ENCODE results near the gene NUDT16.

Gene NUDT16

GRCh38 chr3:131361464-131362421 lies 19.8 kb upstream of the NUDT16 start:
- POLR2A ChIA-PET, result no interaction called here

GRCh38 chr3:131363275-131363674 lies 18.3 kb upstream of the NUDT16 start:
- H3K9me3 ChIP-seq (ENCODE audit: control insufficient read depth, insufficient read depth, low read depth, low read length), result no peaks in the 10 kb centered on the region
- no peaks in the 10 kb centered on the region for H3K4me1 ChIP-seq (ENCODE audit: control insufficient read depth, insufficient read depth, low read length)
- H3K27ac ChIP-seq (ENCODE audit: extremely low read depth, low read depth, low read length), result no peak overlapping the region
- TF ChIP-seq ZNF18 (tag by site-specific recombination; IDR thresholded peaks at IDR 0.05) (no peak), PATZ1 (tag by site-specific recombination; IDR thresholded peaks at IDR 0.05) (no peak), PRDM4 (tag by site-specific recombination; IDR thresholded peaks at IDR 0.05) (no peak), ZNF416 (tag by site-specific recombination; IDR thresholded peaks at IDR 0.05) (no peak), ZBTB48 (tag by site-specific recombination; IDR thresholded peaks at IDR 0.05) (no peak), ZNF155 (tag by site-specific recombination; IDR thresholded peaks at IDR 0.05) (no peak), PBX3 (CRISPR knock-in tag; IDR thresholded peaks at IDR 0.05) (no peak), ZBTB26 (tag by site-specific recombination; optimal IDR thresholded peaks at IDR 0.05) (no peak)
- H3K36me3 ChIP-seq (ENCODE audit: control insufficient read depth in 2 of 2, insufficient read depth in 1 of 2, low read length in 2 of 2), result no peaks in the 10 kb centered on the region
- no peak overlapping the region for H3K4me3 ChIP-seq (ENCODE audit: low read depth, low read length)
- ChIA-PET POLR2A (no interaction called here), CTCF (no interaction called here)

More at GRCh38 chr3:131361464-131362421, 19.8 kb upstream of the NUDT16 start:
- Histone ChIP-seq H3K9me3 (ENCODE audit: control insufficient read depth, insufficient read depth, low read depth, low read length) (no peaks in the 10 kb centered on the region), H3K4me1 (ENCODE audit: control insufficient read depth, insufficient read depth, low read length) (no peaks in the 10 kb centered on the region), H3K36me3 (ENCODE audit: control insufficient read depth in 2 of 2, insufficient read depth in 1 of 2, low read length in 2 of 2) (no peaks in the 10 kb centered on the region), H3K4me3 (ENCODE audit: low read depth, low read length) (no peak overlapping the region), H3K27ac (ENCODE audit: extremely low read depth, low read depth, low read length) (no peak overlapping the region)
- TF ChIP-seq ZNF335 (tag by site-specific recombination; conservative IDR thresholded peaks at IDR 0.05), result no peak
- TF ChIP-seq ZNF433 (tag by site-specific recombination; IDR thresholded peaks at IDR 0.05; ENCODE audit: low read depth), result no peak
- TF ChIP-seq GLI4 (tag by site-specific recombination; IDR thresholded peaks at IDR 0.05), result no peak
- TF ChIP-seq ZNF10 (tag by site-specific recombination; IDR thresholded peaks at IDR 0.05), result no peak
- no peak for TF ChIP-seq ZNF341 (tag by site-specific recombination; IDR thresholded peaks at IDR 0.05; ENCODE audit: low read depth)
- no peak for TF ChIP-seq ZNF596 (tag by site-specific recombination; IDR thresholded peaks at IDR 0.05)
- TF ChIP-seq BCL11A (tag by site-specific recombination; IDR thresholded peaks at IDR 0.05; ENCODE audit: low read depth), result no peak
- no peak for TF ChIP-seq BCL11B (tag by site-specific recombination; IDR thresholded peaks at IDR 0.05; ENCODE audit: low read depth)
- TF ChIP-seq ZNF184 (tag by site-specific recombination; IDR thresholded peaks at IDR 0.05), result no peak
- TF ChIP-seq SP3 (tag by site-specific recombination; IDR thresholded peaks at IDR 0.05), result no peak
- TF ChIP-seq MEIS1 (CRISPR knock-in tag; IDR thresholded peaks at IDR 0.05; ENCODE audit: borderline replicate concordance), result no peak
- TF ChIP-seq ZNF223 (tag by site-specific recombination; IDR thresholded peaks at IDR 0.05), result no peak
- no peak for TF ChIP-seq ZBTB17 (tag by site-specific recombination; IDR thresholded peaks at IDR 0.05)
- no peak for TF ChIP-seq ZSCAN18 (tag by site-specific recombination; IDR thresholded peaks at IDR 0.05)
- TF ChIP-seq ZNF266 (tag by site-specific recombination; IDR thresholded peaks at IDR 0.05; ENCODE audit: low read depth), result no peak
- no peak for TF ChIP-seq YY1 (tag by site-specific recombination; IDR thresholded peaks at IDR 0.05)
- TF ChIP-seq KLF7 (tag by site-specific recombination; IDR thresholded peaks at IDR 0.05; ENCODE audit: borderline replicate concordance), result no peak
- no peak for TF ChIP-seq ZNF610 (tag by site-specific recombination; IDR thresholded peaks at IDR 0.05; ENCODE audit: borderline replicate concordance)
- no peak for TF ChIP-seq RBAK (tag by site-specific recombination; IDR thresholded peaks at IDR 0.05)
- CTCF ChIA-PET, result no interaction called here
